SU-DHL-6 (cell line): ENCODE measurements around the gene UQCC5.

Experiments used
- EZH2phosphoT487 ChIP-seq: fragments of 200-600 bp; sonication (generic), shearing (Covaris generic); conservative IDR thresholded peaks from 2 replicates; pipeline ENCODE4 v1.6.1; 2018; ENCODE audit warnings: mild to moderate bottlenecking, antibody characterized with exemption, low read length, moderate library complexity, mixed read lengths
- TF ChIP-seq, protein P1 (sequence below): fragments of 200-600 bp; sonication (generic); IDR thresholded peaks from one replicate; pipeline ENCODE4 v1.5.1; 2017; ENCODE audit warnings: antibody characterized with exemption, mild to moderate bottlenecking, low read length, moderate library complexity; ENCODE audit not compliant: insufficient read depth, poor library complexity, severe bottlenecking

DNA sequence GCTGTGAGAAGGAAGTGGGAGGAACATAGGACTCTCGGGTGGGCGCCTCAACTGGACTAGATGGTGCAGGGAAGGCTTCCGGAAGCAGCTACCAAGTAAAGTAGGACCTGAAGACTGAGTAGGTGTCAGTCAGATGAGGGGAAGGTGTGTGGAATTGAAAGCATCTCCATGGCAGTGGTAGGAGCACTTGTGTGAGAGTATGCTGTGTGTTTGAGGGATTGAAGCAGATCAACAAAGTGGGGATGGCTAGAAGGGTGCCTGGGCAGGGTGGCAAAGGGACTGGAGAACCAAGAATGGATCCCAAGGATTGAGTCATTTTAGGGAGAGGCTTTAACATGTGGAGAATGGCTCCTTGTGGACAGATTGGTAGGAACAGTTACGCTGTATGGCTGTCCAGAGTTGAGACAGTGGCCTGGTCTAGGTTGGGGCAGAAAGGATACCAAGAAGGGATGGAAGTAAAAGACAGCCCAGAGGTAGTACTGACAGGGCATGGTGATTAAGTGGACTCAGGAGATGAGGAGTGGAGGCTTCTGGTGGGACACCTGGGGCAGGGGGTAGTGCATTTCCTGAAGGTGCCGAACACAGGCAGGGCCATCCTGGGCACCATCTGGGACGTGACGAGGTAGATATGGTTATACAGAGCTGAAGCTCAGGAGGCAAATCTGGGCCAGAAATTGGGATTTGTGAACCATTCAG is 1.5 kb downstream of the UQCC5 start:
- TF ChIP-seq, protein P1, sequence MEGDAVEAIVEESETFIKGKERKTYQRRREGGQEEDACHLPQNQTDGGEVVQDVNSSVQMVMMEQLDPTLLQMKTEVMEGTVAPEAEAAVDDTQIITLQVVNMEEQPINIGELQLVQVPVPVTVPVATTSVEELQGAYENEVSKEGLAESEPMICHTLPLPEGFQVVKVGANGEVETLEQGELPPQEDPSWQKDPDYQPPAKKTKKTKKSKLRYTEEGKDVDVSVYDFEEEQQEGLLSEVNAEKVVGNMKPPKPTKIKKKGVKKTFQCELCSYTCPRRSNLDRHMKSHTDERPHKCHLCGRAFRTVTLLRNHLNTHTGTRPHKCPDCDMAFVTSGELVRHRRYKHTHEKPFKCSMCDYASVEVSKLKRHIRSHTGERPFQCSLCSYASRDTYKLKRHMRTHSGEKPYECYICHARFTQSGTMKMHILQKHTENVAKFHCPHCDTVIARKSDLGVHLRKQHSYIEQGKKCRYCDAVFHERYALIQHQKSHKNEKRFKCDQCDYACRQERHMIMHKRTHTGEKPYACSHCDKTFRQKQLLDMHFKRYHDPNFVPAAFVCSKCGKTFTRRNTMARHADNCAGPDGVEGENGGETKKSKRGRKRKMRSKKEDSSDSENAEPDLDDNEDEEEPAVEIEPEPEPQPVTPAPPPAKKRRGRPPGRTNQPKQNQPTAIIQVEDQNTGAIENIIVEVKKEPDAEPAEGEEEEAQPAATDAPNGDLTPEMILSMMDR, result no peak
- TF ChIP-seq EZH2phosphoT487, result no peak
